Tibial nerve (tissue), 4 donors: ENCODE results near the gene RBM19. TPM values are rescaled to one million over a fixed set of nuclear protein-coding genes. Genes with fewer than 3 reads are reported as not detected.

Experiments
- DNase-seq, 2 donors: peaks; one replicate each; pipeline ENCODE4 v3.0.0-alpha.2; 2019; ENCODE audit warnings: low spot score in 2 of 2
- H3K27ac ChIP-seq, 4 donors: fragments of 200-600 bp; sonication (generic) in 3 of 4; one replicate each; pipeline ENCODE4 v1.5.1; 2017 to 2019; ENCODE audit warnings: mild to moderate bottlenecking in 1 of 4
- H3K27me3 ChIP-seq, 2 donors: fragments of 200-600 bp; sonication (generic) in 1 of 2; one replicate each; pipeline versions ENCODE4 v1.5.1 to v1.6.0; 2017 to 2019
- H3K36me3 ChIP-seq, 3 donors: fragments of 200-600 bp; sonication (generic); one replicate each; pipeline ENCODE4 v1.5.1; 2018 to 2019
- H3K4me1 ChIP-seq, 4 donors: fragments of 200-600 bp; sonication (generic) in 3 of 4; one replicate each; pipeline ENCODE4 v1.5.1; 2017 to 2019
- H3K4me3 ChIP-seq, 4 donors: fragments of 200-600 bp; sonication (generic) in 3 of 4; one replicate each; pipeline ENCODE4 v1.5.1; 2017 to 2019; ENCODE audit warnings: mild to moderate bottlenecking in 1 of 4, moderate library complexity in 1 of 4
- H3K9me3 ChIP-seq, 4 donors: fragments of 200-600 bp; sonication (generic) in 3 of 4; one replicate each; pipeline ENCODE4 v1.5.1; 2017 to 2019
- CTCF ChIP-seq, 5 experiments: fragments of 200-600 bp in 3 of 5; fragments of 450-650 bp in 2 of 5; sonication (generic) in 3 of 5; IDR thresholded peaks; one replicate each; pipeline ENCODE4 v1.5.1; 2016 to 2019; ENCODE audit warnings: antibody characterized with exemption in 5 of 5, mild to moderate bottlenecking in 3 of 5, moderate library complexity in 2 of 5
- EP300 ChIP-seq, 2 donors: sonication (generic); formaldehyde crosslinking; IDR thresholded peaks; one replicate each; pipeline ENCODE4 v1.6.1; 2017; ENCODE audit warnings: antibody characterized with exemption in 2 of 2, mild to moderate bottlenecking in 1 of 2
- POLR2A ChIP-seq, 2 donors: fragments of 450-650 bp; IDR thresholded peaks; one replicate each; pipeline ENCODE4 v1.6.1; 2017; ENCODE audit warnings: antibody characterized with exemption in 2 of 2, mild to moderate bottlenecking in 2 of 2, moderate library complexity in 2 of 2
- WGBS, 2 donors: methylation state at CpG; one replicate each; pipeline ENCODE4 v1.1.5; 2018; 5-methylcytosine and 5-hydroxymethylcytosine counted together
- total RNA-seq, 4 donors: library from RNA; depleted of rRNA; stranded (reverse); fragments of >200 nt; gene quantifications; one replicate each; pipeline ENCODE4 v1.1.0, GENCODE V29; 2016

The RBM19 gene
- total RNA-seq, 4 donors from 2014 or later: 32.0 to 57.9 (median 38.9) TPM

GRCh38 chr12:113825705-113826104 is 140.4 kb downstream of the RBM19 start:
- H3K9me3 ChIP-seq: no peaks in the 10 kb centered on the region
- H3K4me1 ChIP-seq: peaks cover 0 to 2% (median 0%) of the 10 kb centered on the region in 4 donors
- H3K27me3 ChIP-seq: no peaks in the 10 kb centered on the region
- H3K36me3 ChIP-seq: peaks cover 0 to 53% (median 0%) of the 10 kb centered on the region in 3 donors
- H3K4me3 ChIP-seq: no peak overlapping the region
- TF ChIP-seq POLR2A (IDR thresholded peaks at IDR 0.05) (no peak), CTCF (IDR thresholded peaks at IDR 0.05) (no peak), EP300 (IDR thresholded peaks at IDR 0.05) (no peak)
- no peak for DNase-seq
- no peak overlapping the region for H3K27ac ChIP-seq
- 76 to 79% methylated on average over 8 of the region's 8 CpGs for WGBS, 2 donors

- DNase-seq: no peak
- 74 to 85% methylated on average over 5 of the region's 5 CpGs for WGBS, 2 donors
- Histone ChIP-seq H3K9me3 (no peaks in the 10 kb centered on the region), H3K4me3 (no peak overlapping the region), H3K27ac (no peak overlapping the region), H3K36me3 (peaks cover 0 to 57% (median 0%) of the 10 kb centered on the region in 3 donors), H3K4me1 (no peaks in the 10 kb centered on the region), H3K27me3 (no peaks in the 10 kb centered on the region)
- no peak for TF ChIP-seq CTCF (IDR thresholded peaks at IDR 0.05)
- TF ChIP-seq POLR2A (IDR thresholded peaks at IDR 0.05): no peak
- no peak for TF ChIP-seq EP300 (IDR thresholded peaks at IDR 0.05)
These were observed 142.3 kb downstream of the RBM19 start for GRCh38 chr12:113823816-113824215.

- no peaks in the 10 kb centered on the region for H3K27me3 ChIP-seq
- DNase-seq: no peak
- TF ChIP-seq POLR2A (IDR thresholded peaks at IDR 0.05): no peak
- no peak for TF ChIP-seq EP300 (IDR thresholded peaks at IDR 0.05)
- TF ChIP-seq CTCF (IDR thresholded peaks at IDR 0.05): no peak
- no peaks in the 10 kb centered on the region for H3K9me3 ChIP-seq
- 68% methylated on average over 14 to 16 of the region's 16 CpGs for WGBS, 2 donors
- H3K27ac ChIP-seq: no peak overlapping the region
- H3K4me1 ChIP-seq: no peaks in the 10 kb centered on the region
- H3K36me3 ChIP-seq: peaks cover 0 to 57% (median 0%) of the 10 kb centered on the region in 3 donors
- H3K4me3 ChIP-seq: no peak overlapping the region
These were observed 143.1 kb downstream of the RBM19 start for GRCh38 chr12:113823016-113823415.

GRCh38 chr12:113820842-113821241 is 145.3 kb downstream of the RBM19 start:
- TF ChIP-seq POLR2A (IDR thresholded peaks at IDR 0.05): no peak
- TF ChIP-seq EP300 (IDR thresholded peaks at IDR 0.05): no peak
- TF ChIP-seq CTCF (IDR thresholded peaks at IDR 0.05): no peak
- WGBS, 2 donors: 93 to 94% methylated on average over 3 to 8 of the region's 8 CpGs

GRCh38 chr12:113820309-113820708 is 145.8 kb downstream of the RBM19 start:
- Histone ChIP-seq H3K36me3 (peaks cover 0 to 72% (median 0%) of the 10 kb centered on the region in 3 donors), H3K9me3 (no peaks in the 10 kb centered on the region), H3K4me3 (no peak overlapping the region), H3K27me3 (no peaks in the 10 kb centered on the region), H3K4me1 (no peaks in the 10 kb centered on the region), H3K27ac (no peak overlapping the region)
- TF ChIP-seq CTCF (IDR thresholded peaks at IDR 0.05) (no peak), EP300 (IDR thresholded peaks at IDR 0.05) (no peak), POLR2A (IDR thresholded peaks at IDR 0.05) (no peak)
- no peak for DNase-seq
- 55 to 63% methylated on average over 15 of the region's 15 CpGs for WGBS, 2 donors

More at GRCh38 chr12:113820842-113821241, 145.3 kb downstream of the RBM19 start:
- Histone ChIP-seq H3K27me3 (no peaks in the 10 kb centered on the region), H3K36me3 (peaks cover 0 to 72% (median 0%) of the 10 kb centered on the region in 3 donors), H3K4me3 (no peak overlapping the region), H3K4me1 (no peaks in the 10 kb centered on the region), H3K27ac (no peak overlapping the region), H3K9me3 (no peaks in the 10 kb centered on the region)
- DNase-seq: no peak
